ENCODE data around the gene ZDHHC4.

GRCh38 chr7:6576024-6576866 lies 1.0 kb upstream of the ZDHHC4 start:
- TF ChIP-seq CTCF (IDR thresholded peaks at IDR 0.05) (no peak), POLR2A (IDR thresholded peaks at IDR 0.05) (no peak)
